ENCODE data around the gene MTTP.

DNA sequence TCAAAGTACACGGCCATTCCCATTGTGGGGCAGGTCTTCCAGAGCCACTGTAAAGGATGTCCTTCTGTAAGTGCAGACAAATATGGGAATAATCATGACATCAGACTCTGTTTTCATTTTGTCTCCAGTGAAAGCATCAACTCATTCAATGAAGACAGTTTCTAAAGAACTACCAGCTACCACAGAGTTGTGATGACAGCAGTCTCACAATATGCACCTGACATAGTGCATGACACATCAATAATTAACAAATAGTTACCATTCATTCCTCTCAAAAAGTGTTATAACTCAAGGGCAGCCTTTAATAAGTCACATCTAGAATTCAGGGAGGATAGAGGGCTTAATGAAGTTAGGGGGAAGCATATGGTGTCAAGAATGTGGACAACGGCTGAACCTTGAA lies 20.2 kb downstream of the MTTP start:
- TF ChIP-seq, protein P1, sequence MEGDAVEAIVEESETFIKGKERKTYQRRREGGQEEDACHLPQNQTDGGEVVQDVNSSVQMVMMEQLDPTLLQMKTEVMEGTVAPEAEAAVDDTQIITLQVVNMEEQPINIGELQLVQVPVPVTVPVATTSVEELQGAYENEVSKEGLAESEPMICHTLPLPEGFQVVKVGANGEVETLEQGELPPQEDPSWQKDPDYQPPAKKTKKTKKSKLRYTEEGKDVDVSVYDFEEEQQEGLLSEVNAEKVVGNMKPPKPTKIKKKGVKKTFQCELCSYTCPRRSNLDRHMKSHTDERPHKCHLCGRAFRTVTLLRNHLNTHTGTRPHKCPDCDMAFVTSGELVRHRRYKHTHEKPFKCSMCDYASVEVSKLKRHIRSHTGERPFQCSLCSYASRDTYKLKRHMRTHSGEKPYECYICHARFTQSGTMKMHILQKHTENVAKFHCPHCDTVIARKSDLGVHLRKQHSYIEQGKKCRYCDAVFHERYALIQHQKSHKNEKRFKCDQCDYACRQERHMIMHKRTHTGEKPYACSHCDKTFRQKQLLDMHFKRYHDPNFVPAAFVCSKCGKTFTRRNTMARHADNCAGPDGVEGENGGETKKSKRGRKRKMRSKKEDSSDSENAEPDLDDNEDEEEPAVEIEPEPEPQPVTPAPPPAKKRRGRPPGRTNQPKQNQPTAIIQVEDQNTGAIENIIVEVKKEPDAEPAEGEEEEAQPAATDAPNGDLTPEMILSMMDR (IDR thresholded peaks at IDR 0.05): no peak
- no peak for TF ChIP-seq POLR2A (IDR thresholded peaks at IDR 0.05)
